GM21515 (cell line): ENCODE measurements around the gene ABHD14A.

Experiments used
- ATAC-seq: cut with Tn5 transposase; IDR thresholded peaks from one replicate; pipeline ENCODE4 v1.9.1; 2021; ENCODE audit not compliant: unreplicated experiment

Gene ABHD14A

DNA sequence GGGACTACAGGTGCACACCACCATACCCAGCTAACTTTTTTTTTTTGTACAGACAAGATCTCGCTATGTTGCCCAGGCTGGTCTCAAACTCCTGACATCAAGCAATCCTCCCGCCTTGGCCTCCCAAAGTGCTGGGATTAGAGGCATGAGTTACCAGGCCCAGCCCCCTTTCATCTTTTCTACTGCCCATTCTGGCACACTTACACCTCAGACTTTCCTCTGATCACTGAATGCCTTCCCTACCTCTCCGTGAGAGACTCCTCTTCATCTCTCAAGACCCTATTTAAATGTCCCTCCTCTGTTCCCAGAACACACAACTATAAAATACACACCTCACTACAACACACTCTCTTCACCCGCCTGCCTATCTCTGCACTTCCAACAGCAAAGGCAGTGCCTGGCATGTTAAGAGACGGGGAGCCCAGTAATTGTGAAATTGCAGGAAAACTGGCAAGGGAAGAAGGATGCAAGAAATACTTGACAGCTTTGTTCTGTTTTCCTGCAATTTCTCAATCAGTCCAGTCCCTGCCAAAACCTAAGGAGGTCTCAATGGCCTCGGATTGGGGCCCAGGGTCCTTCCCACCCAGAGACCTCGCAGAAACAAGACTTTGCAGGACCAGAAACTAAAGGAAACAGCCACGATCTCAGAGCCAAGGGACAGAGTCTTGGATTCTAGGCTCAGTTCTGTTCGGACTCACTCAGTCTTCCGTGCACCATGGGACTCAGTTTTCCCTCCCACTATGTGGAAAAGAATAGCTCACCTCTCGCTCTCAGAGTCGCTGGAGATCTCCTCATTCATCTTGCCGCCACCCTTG lies 34.0 kb upstream of the ABHD14A start:
- no peak for ATAC-seq

DNA sequence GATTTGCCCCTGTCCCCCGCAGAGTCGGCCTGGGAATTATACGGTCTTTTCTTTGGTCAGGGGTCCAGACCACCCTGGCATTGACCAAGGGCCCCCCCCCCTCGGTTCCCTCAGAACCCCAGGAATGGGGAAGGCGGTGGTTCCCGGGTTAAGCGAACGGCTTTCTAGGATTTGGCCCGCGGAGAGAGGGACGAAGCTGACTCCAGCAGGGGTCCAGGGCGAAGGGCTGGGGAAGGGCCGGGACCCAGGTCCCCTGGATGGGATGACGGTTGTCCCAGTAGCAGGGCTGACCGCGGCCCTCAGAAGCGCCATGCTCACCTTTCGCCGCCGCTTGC lies 33.4 kb upstream of the ABHD14A start:
- ATAC-seq = no peak

DNA sequence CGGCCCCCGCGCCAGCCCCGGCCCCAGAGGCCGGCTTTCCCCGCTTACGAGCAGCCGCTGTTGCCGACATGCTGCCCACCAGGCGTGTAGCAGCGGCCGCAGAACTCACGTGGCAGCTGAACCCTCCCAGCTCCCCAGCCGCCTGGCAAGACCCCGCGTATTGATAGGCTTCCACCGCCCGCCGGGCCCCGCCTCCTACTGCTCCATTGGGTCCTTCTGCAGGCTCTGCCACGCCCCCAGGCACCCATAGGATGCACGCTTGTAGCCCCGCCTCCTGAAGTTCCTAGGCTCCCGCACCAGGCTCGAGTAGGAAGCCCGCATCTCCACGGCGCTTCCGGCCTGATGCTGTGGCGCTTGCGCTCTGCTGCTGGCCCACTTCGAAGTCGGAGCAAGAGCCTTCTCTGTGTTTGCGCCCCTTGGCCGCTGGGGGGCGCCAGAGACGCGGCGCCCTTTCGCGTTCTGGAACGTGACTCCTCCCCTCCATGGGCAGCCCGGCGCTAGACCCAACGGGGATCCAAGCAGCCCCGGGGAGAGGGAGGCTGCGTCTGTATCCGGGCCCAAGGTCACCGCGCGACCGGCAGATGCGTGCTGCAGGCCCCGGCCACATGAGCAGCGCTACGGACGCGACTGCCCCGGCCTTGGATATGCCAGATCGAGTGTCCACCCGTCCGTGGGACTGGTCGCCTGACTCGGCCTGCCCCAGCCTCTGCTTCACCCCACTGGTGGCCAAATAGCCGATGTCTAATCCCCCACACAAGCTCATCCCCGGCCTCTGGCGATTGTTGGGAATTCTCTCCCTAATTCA lies 32.9 kb upstream of the ABHD14A start, which contains the start of the genes PARP3 and RRP9:
TSS of gene PARP3 (plus strand) at position 566 of the 805 bp plus-strand sequence. CDS start 993 bp downstream, outside the sequence.
TSS of gene RRP9 (minus strand) at position 107 of the 805 bp plus-strand sequence. CDS start at position 70, 37 bp downstream.
- peak; percentile 90 for ATAC-seq

DNA sequence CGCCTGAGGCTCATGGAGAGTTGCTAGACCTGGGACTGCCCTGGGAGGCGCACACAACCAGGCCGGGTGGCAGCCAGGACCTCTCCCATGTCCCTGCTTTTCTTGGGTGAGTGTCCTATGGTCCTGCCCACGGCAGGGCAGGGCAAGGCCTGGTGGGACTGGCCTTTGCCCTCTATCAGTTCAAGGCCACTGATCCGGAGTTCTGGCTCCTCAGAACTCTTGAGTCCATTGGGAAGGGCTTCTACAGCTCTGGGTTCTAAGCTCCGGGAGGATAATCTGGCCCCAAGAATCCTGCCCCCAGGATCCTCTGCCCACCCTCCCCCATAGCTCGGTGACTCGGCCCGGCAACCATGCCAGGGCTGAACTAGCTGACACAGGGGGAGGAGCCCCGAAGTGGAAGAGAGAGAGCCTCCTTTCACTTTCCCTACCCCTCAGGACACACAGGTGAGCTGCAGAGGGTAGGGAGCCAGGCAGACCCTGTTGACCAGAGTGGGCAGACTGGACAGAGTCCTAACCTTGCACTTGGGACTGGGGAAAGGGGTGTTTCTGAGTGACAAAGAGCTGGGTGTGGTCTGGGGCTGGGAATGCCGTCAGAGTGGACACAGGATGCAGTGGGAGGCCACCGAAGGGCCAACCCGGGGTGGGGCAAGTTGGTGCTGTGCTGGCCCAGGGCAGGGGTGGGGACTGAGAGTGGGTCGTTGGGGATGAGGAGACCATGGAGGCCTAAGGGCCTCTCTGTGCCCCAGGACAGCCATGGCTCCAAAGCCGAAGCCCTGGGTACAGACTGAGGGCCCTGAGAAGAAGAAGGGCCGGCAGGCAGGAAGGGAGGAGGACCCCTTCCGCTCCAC lies 32.0 kb upstream of the ABHD14A start:
- ATAC-seq = no peak

DNA sequence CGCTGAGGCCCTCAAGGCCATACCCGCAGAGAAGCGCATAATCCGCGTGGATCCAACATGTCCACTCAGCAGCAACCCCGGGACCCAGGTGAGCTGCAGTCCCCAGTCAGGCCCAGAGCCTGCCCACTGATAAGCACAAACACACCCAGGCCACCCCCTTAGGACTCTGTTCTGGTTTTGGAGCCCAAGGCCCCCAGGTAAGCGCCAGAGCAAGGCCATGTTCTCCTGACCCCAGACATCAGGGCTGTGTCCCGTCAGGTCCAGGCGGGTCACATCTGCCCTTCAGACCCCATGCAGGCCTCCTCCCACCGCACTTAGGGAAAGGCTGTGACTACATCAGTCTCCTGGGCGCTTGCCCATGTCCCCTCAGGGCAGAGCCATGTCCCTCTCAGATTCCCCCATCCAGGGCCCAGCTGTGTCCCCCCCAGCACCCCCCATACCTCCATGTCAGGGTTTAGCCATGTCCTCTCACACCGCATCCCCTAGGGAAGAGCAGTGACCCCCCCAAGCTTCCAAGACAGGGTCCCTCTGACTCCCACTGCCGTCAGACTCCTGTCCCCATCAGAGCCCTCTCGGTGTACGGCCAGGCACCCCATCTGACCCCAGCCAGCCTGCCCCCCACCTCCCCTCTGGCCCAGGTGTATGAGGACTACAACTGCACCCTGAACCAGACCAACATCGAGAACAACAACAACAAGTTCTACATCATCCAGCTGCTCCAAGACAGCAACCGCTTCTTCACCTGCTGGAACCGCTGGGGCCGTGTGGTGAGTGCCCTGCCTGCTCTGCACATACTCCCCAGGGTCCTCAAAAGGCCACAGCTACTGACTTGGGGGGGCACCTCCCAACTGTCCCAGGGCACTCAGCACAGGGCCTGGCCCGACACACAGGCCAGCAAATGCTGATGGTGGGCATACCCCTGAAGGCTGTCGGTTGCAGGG lies 31.1 kb upstream of the ABHD14A start:
- no peak for ATAC-seq

DNA sequence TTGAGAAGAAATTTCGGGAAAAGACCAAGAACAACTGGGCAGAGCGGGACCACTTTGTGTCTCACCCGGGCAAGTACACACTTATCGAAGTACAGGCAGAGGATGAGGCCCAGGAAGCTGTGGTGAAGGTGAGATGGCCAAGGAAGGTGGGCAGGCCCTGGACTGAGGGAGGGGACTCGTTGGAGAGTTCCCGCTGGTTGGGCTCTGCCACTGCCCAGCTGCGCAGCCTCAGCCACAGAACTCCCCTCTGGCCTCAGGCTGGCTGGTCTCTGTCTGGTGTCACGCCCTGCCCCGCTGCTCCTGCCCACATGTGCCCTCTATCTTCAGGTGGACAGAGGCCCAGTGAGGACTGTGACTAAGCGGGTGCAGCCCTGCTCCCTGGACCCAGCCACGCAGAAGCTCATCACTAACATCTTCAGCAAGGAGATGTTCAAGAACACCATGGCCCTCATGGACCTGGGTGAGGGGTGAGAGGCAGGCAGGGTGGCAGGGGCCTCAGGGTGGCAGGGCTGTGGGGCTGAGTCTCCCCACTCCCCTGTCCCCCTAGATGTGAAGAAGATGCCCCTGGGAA lies 30.3 kb upstream of the ABHD14A start:
- no peak for ATAC-seq

DNA sequence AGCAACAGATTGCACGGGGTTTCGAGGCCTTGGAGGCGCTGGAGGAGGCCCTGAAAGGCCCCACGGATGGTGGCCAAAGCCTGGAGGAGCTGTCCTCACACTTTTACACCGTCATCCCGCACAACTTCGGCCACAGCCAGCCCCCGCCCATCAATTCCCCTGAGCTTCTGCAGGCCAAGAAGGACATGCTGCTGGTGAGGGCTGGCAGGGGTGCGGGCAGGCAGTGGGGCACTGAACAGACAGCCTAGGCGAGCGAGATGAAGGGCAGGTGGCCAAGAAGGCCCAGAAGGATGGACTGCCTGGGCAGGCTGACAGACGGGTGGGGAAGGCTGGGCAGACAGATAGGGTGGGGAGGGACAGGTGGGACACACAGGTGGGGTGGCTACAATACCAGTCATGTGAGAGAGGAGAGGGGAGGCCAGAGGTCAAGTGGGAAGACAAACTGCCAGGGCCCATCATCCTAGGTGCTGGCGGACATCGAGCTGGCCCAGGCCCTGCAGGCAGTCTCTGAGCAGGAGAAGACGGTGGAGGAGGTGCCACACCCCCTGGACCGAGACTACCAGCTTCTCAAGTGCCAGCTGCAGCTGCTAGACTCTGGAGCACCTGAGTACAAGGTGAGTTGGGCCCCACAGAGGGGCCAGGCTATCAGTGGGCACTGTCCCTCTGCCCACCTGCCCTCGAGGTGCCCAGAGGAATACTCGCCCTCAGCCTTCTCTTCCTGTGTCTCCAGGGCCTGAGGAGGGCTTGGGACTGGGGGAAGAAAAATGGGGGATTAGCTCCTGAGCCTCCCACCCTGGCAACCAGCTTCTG lies 29.6 kb upstream of the ABHD14A start:
- ATAC-seq = no peak

DNA sequence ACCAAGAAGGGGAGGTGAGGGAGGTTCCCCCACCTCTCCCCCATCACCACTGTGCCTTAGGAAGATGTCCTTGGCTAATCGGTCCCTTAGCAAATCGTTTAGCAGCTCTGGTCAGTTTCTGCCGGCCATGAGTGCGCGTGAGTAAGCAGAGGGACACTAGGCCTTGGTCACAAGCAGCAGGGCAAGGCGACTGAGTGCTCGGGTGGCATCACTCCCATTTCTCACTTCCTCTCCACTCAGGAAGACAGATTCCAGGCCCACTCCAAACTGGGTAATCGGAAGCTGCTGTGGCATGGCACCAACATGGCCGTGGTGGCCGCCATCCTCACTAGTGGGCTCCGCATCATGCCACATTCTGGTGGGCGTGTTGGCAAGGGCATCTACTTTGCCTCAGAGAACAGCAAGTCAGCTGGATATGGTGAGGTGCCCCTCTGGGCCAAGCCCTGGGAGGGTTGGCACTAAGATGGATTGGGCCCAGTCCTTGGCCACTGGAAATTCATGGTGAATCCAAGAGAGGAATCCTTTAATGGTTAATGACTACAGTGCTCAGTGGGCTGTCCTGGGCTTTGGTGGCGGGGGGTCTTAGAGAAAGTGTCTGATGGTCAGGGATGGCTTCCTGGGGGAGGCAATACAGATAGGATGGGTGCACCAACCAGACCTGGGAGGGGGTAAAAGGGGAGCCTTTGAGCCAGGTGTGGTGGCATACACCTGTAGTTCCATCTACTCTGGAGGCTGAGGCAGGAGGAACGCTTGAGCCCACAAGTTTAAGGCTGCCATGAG lies 28.7 kb upstream of the ABHD14A start:
- no peak for ATAC-seq

DNA sequence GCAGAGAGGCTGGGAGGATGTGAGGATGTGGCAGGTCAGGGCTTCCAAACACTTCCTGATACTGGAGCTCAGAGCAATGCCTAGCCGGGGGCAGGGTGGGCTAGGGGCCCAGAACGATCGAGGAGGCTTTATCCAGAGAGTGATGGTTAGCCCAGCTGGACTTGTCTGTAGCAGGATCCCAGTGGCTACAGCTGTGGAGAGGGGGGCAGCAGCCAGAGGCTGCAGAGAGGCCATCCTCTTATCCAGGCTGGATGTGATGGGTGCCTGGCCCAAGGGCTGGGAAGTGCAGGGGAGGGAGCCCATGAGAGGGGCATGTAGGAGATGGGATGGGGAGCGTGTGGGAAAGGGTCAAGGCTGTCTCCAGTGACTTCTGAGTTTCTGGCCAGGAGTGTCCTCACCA lies 28.1 kb upstream of the ABHD14A start:
- no peak for ATAC-seq

DNA sequence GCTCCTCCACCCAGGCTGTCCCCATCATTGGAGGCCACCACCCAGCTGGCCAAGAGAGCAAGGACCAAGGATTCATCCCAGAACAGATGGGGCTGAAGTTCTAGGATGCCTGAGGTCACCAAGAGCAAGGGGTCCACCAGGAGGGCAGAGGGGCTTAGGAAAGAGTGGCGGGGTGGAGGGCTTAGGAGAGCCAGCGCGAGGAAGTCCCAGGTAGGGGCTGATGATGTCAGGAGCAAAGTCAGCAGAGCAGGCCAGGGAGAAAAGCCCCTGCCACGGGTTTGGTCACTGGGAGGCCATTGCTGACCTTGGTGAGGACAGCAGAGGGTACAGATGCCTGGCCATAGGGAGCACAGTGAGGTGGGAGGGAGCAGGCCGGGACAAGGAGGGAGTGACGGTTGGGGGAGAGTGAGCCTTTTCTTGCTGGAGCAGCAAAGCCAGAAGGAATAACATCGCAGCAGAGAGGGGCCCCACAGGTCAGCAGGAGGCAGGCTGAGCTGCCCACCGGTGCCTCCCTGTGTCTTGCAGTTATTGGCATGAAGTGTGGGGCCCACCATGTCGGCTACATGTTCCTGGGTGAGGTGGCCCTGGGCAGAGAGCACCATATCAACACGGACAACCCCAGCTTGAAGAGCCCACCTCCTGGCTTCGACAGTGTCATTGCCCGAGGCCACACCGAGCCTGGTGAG lies 27.5 kb upstream of the ABHD14A start:
- ATAC-seq = no peak

DNA sequence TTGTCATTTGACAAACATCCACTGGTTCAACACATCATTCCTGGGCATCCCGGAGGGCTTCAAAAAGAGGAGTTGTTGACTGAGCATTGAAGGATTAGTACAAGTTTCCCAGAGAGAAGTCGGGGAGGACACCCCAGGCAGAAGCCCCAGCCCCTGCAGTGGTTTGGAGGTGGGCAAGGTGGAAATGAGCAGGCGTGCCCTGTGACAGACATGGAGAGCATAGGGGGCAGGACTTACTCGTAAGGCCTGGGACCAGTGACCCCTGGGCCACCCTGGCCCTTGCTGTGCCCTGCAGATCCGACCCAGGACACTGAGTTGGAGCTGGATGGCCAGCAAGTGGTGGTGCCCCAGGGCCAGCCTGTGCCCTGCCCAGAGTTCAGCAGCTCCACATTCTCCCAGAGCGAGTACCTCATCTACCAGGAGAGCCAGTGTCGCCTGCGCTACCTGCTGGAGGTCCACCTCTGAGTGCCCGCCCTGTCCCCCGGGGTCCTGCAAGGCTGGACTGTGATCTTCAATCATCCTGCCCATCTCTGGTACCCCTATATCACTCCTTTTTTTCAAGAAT lies 26.8 kb upstream of the ABHD14A start:
- no peak for ATAC-seq

DNA sequence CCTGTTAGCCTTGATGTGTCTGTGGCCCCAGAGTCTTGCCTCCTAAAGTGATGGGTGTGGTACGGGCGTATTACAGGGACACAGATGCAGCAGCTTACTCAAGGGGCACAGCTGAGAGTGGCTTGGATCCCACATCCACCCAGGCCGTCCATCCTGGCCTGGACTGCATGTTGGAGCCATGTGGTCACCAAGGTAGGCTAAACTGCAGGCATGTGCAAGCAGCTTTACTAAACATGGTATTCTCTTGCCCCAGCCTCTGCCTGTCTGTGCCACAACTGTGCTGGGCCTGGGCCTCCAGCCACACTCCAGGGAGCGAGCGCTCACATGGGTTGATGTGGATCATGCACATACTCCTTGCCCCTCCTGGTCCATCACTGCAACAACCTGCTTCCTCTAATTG lies 25.7 kb upstream of the ABHD14A start:
- ATAC-seq = no peak

DNA sequence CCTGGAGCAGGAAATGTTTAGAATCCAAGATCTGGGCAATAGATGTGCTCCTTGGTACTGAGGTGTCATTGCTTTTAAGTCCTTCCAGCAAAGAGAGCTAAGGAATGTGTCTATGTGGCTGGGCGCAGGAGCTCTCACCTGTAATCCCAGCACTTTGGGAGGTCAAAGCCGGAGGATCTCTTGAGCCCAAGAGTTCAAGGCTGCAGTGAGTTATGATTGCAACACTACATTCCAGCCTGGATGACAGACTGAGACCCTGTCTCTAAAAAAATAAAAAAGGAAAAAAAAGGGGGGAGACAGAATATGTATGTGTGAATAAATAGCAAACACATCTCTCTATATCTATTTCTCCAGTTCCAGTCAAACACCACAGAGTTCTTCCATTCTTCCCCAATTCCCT lies 24.0 kb upstream of the ABHD14A start:
- no peak for ATAC-seq

DNA sequence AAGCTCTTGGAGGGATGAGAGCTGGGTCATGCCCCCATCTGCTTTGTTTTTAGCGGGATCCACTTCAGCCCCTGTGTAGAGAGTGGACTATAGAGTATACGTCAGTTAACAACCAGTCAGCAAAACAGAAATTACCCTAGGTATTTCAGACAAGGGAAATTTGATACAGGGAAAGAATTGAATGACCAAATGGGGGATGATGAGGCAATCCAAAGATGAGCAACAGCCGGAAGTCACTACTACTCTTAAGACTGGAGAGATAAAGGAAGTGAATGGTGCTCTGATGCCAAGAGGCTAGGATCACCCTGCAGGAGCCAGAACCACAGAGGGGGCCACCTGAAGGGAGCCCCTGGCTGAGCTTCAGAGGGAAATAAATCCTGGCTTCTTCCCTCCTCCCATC lies 21.4 kb upstream of the ABHD14A start:
- ATAC-seq = no peak

DNA sequence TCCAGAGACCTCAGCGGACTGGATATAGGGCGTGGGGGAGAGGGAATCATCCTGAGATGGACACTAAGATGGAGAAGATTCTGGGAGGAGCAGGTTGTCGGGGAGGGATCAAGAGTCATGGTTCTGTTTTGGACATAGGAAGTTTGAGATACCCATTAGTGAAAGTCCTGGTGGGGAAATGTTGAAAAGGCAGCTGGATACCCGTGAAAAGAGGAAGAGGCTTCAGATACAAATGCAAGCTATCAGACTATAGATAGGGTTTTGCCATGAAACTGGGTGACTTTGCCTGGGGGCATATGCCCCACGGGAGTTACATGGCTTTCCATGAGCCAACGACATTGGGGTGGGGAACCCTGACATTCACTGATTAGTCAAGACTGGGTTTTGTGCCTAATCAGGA lies 20.8 kb upstream of the ABHD14A start:
- ATAC-seq = no peak

DNA sequence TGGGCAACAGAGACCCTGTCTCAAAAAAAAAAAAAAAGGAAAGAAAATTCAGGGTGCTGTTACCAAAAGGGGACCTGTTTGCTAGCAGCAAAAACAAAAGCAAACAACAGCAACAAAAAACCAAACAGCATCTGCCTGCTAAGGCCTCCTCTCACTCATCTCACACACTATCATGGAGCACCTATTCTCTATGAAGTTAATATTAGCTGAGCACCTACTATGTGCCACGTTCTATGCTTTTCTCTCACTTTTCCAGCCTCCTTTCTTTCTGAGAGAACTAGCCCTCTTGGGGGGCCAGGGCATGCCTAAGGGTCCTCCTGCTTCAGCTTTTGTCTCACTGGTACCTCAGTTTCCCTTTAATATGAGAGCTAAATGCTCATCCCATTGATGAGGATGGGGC lies 20.2 kb upstream of the ABHD14A start:
- ATAC-seq = no peak

DNA sequence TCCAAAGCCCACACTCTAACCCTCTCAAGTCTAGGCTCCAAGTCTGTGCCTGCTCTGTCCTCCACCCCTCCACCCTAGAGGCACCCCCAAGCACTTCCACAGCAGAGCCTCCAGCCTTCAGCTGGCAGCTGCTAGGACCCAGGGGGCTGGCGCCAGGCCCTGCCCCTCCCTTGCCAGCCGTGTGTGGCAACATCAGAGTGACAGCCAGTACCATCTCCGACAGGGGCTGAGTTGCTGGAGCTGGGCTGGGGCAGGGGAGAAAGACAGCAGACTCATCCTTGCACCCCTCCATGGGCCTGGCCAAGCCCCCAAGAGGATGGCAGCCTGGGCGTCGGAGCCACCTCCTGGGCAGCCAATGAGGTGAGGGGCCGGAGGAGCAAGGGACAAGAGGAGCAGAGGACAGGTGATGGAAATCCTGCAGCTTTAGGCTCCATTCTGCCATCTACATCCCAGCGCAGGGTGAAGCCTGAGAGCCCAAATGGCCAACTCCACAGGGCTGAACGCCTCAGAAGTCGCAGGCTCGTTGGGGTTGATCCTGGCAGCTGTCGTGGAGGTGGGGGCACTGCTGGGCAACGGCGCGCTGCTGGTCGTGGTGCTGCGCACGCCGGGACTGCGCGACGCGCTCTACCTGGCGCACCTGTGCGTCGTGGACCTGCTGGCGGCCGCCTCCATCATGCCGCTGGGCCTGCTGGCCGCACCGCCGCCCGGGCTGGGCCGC lies 19.5 kb upstream of the ABHD14A start, which contains the start of gene GPR62:
TSS of gene GPR62 (plus strand) at position 207 of the 718 bp plus-strand sequence. CDS start at position 479, 272 bp downstream.
- no peak for ATAC-seq
